Measurements from ENCODE around the gene COMT.

DNA sequence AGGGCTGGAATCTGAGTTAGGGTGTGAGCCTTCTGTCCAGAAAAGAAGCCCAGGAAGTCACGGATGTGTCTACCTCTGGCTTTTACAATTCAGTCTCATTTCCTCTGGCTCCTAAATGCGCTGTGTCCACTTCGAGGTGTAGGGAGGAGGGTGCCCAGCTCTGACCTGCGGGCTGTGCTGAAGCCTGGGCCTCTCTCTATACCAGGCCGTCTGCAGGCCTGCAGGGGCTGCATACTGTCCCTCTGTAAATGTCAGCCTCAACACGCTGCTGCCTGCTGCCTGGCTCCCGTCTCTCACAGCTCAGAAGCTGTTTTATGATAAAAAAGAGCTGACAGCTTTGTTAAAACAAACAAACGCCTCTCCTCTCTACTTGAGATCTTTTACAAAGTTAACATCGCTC lies 60.6 kb downstream of the COMT start:
- TF ChIP-seq CTCF (IDR thresholded peaks at IDR 0.05 in 8 of 11, conservative IDR thresholded peaks at IDR 0.05 in 3 of 11) (no peak), POLR2AphosphoS5 (IDR thresholded peaks at IDR 0.05) (no peak), POLR2A (IDR thresholded peaks at IDR 0.05) (no peak)
